GM12878 (cell line): ENCODE measurements around the gene CMC4.

Experiments
- ASH2L ChIP-seq: fragments of 300-600, 200-600 bp; sonication (generic); IDR thresholded peaks from 2 replicates; pipeline ENCODE4 v1.6.1; 2017; ENCODE audit warnings: low read depth, mild to moderate bottlenecking, borderline replicate concordance
- CBX3 ChIP-seq: fragments of 200-600 bp; sonication (generic); IDR thresholded peaks from 2 replicates; pipeline ENCODE4 v1.6.1; 2016; ENCODE audit warnings: low read depth, borderline replicate concordance
- CHD2 ChIP-seq: IDR thresholded peaks from 2 replicates; pipeline ENCODE4 v1.6.1; 2011; ENCODE audit warnings: low read depth, low read length, improper control_type of control experiment, borderline replicate concordance
- CREB1 ChIP-seq: IDR thresholded peaks from 2 replicates; pipeline ENCODE4 v1.6.1; 2012; ENCODE audit warnings: low read depth, mild to moderate bottlenecking, inconsistent platforms
- HDGF ChIP-seq: fragments of 450-650 bp; IDR thresholded peaks from 2 replicates; pipeline ENCODE4 v1.6.1; 2016; ENCODE audit warnings: antibody characterized with exemption
- NR2C1 ChIP-seq: fragments of 450-650 bp; IDR thresholded peaks from 2 replicates; pipeline ENCODE4 v1.6.1; 2017; ENCODE audit warnings: antibody characterized with exemption, mild to moderate bottlenecking, moderate library complexity
- NR2C2 ChIP-seq: IDR thresholded peaks from 2 replicates; pipeline ENCODE4 v1.6.1; 2011; ENCODE audit warnings: borderline replicate concordance, low read depth; ENCODE audit not compliant: control insufficient read depth, insufficient read length
- SIX5 ChIP-seq: IDR thresholded peaks from 2 replicates; pipeline ENCODE4 v1.6.1; 2011; ENCODE audit warnings: mild to moderate bottlenecking, low read depth, low read length, moderate library complexity; ENCODE audit not compliant: severe bottlenecking
- SMAD1 ChIP-seq: fragments of 450-650 bp; IDR thresholded peaks from 2 replicates; pipeline ENCODE4 v1.6.1; 2018; ENCODE audit warnings: mild to moderate bottlenecking, low read depth; ENCODE audit not compliant: partially characterized antibody
- TF ChIP-seq, protein P1 (sequence below), 3 experiments: IDR thresholded peaks in 2 of 3; conservative IDR thresholded peaks in 1 of 3; 2 replicates each; pipeline ENCODE4 v1.5.1; 2011; ENCODE audit warnings: low read depth in 3 of 3, low read length in 3 of 3, mild to moderate bottlenecking in 3 of 3, control low read depth in 2 of 3, moderate library complexity in 2 of 3, inconsistent platforms in 1 of 3, mixed read lengths in 1 of 3; ENCODE audit not compliant: control insufficient read depth in 2 of 3, insufficient read depth in 1 of 3; ENCODE audit errors: extremely low read depth in 1 of 3

DNA sequence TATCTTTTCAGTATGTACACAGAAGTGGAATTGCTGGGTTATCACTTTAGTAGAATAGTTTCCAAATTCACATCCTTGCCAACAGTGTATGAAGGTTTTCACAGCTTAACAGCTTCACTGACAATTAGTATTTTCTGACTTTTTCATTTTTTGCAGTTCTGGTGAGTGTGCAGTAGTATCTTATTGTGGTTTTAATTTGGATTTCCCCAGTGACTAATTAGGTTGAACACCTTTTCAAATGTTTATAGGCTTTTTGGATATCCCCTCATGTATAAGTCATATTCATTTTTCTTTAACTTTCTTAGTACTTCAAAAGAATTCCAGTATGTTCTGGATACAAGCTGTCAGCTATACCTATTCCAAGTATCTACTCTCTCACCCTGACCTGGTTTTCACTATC is 37.5 kb upstream of the CMC4 start:
- TF ChIP-seq CREB1 (no peak), CBX3 (no peak), SMAD1 (no peak), HDGF (no peak), SIX5 (no peak), NR2C2 (no peak), NR2C1 (no peak), ASH2L (no peak), CHD2 (no peak)
- TF ChIP-seq, protein P1, sequence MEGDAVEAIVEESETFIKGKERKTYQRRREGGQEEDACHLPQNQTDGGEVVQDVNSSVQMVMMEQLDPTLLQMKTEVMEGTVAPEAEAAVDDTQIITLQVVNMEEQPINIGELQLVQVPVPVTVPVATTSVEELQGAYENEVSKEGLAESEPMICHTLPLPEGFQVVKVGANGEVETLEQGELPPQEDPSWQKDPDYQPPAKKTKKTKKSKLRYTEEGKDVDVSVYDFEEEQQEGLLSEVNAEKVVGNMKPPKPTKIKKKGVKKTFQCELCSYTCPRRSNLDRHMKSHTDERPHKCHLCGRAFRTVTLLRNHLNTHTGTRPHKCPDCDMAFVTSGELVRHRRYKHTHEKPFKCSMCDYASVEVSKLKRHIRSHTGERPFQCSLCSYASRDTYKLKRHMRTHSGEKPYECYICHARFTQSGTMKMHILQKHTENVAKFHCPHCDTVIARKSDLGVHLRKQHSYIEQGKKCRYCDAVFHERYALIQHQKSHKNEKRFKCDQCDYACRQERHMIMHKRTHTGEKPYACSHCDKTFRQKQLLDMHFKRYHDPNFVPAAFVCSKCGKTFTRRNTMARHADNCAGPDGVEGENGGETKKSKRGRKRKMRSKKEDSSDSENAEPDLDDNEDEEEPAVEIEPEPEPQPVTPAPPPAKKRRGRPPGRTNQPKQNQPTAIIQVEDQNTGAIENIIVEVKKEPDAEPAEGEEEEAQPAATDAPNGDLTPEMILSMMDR (IDR thresholded peaks at IDR 0.05 in 2 of 3, conservative IDR thresholded peaks at IDR 0.05 in 1 of 3; ENCODE audit: control insufficient read depth in 2 of 3, extremely low read depth in 1 of 3, insufficient read depth in 1 of 3, low read depth in 3 of 3, low read length in 3 of 3): no peak
